H7 (cell line): Measurements from ENCODE around the gene PDXDC1. TPM values are rescaled to one million over a fixed set of nuclear protein-coding genes. Genes with fewer than 3 reads are reported as not detected.
A peak's percentile ranks its signal among the peaks of the same experiment; 100 is the strongest.
"Not testable (repeated sequence)": the region's sequence is repeated elsewhere in the genome, so short reads cannot be mapped to it uniquely, and the experiment has no call there.

Source experiments
- DNase-seq: peaks from one replicate; pipeline ENCODE4 v3.0.0; 2012
- H3K27me3 ChIP-seq: 2 replicates; pipeline ENCODE4 v1.6.0; 2011; ENCODE audit warnings: mild to moderate bottlenecking, low read length; ENCODE audit not compliant: control insufficient read depth, insufficient read depth
- H3K36me3 ChIP-seq: replicated peaks from 2 replicates; pipeline ENCODE4 v1.5.1; 2011; ENCODE audit warnings: low read length; ENCODE audit not compliant: control insufficient read depth, insufficient read depth
- H3K4me3 ChIP-seq: 2 replicates; pipeline ENCODE4 v1.5.1; 2011; ENCODE audit warnings: low read depth, mild to moderate bottlenecking, control low read depth, low read length, moderate library complexity; ENCODE audit not compliant: insufficient read depth
- total RNA-seq: library from RNA; depleted of rRNA; stranded (reverse); fragments of >200 nt; shearing (Covaris generic); gene quantifications from 2 replicates; pipeline ENCODE4 v1.2.3, GENCODE V29; 2014

Gene PDXDC1
- total RNA-seq, 1 experiment from 2014 or later = 67.5 TPM

- H3K4me3 ChIP-seq, DNase-seq, H3K27me3 ChIP-seq: not testable (repeated sequence)
- H3K36me3 ChIP-seq = peaks cover 10% of the 10 kb centered on the region
Observed at GRCh38 chr16:15016951-15017580, 42.2 kb downstream of the PDXDC1 start.

GRCh38 chr16:15021429-15021828 is 46.6 kb downstream of the PDXDC1 start:
- peaks cover 10% of the 10 kb centered on the region for H3K36me3 ChIP-seq
- H3K27me3 ChIP-seq, DNase-seq, H3K4me3 ChIP-seq: not testable (repeated sequence)

GRCh38 chr16:15022194-15022593 is 47.4 kb downstream of the PDXDC1 start:
- peak; percentile 63 for DNase-seq
- H3K4me3 ChIP-seq, H3K27me3 ChIP-seq, H3K36me3 ChIP-seq: not testable (repeated sequence)

- not testable (repeated sequence) for H3K4me3 ChIP-seq, DNase-seq, H3K27me3 ChIP-seq, H3K36me3 ChIP-seq
Observed at GRCh38 chr16:15023381-15024077, 48.7 kb downstream of the PDXDC1 start.

- H3K27me3 ChIP-seq, H3K4me3 ChIP-seq, DNase-seq: not testable (repeated sequence)
- H3K36me3 ChIP-seq = peaks cover 13% of the 10 kb centered on the region
Observed at GRCh38 chr16:15024858-15025199, 50.0 kb downstream of the PDXDC1 start.

GRCh38 chr16:15025234-15025951 is 50.6 kb downstream of the PDXDC1 start:
- DNase-seq = peak; percentile 63
- H3K36me3 ChIP-seq = peaks cover 13% of the 10 kb centered on the region
- H3K4me3 ChIP-seq, H3K27me3 ChIP-seq: not testable (repeated sequence)

GRCh38 chr16:15027051-15027450 is 52.2 kb downstream of the PDXDC1 start:
- H3K27me3 ChIP-seq, DNase-seq, H3K4me3 ChIP-seq: not testable (repeated sequence)
- peaks cover 18% of the 10 kb centered on the region for H3K36me3 ChIP-seq

- not testable (repeated sequence) for H3K4me3 ChIP-seq, H3K27me3 ChIP-seq
- peaks cover 20% of the 10 kb centered on the region for H3K36me3 ChIP-seq
- DNase-seq = peak; percentile 53
Observed at GRCh38 chr16:15027503-15028344, 52.9 kb downstream of the PDXDC1 start.

- H3K27me3 ChIP-seq, H3K4me3 ChIP-seq: not testable (repeated sequence)
- peaks cover 22% of the 10 kb centered on the region for H3K36me3 ChIP-seq
- DNase-seq = peak; percentile 21
Observed at GRCh38 chr16:15028345-15028715, 53.5 kb downstream of the PDXDC1 start.

GRCh38 chr16:15028801-15029698 is 54.2 kb downstream of the PDXDC1 start:
- H3K27me3 ChIP-seq, H3K4me3 ChIP-seq: not testable (repeated sequence)
- H3K36me3 ChIP-seq = peaks cover 27% of the 10 kb centered on the region
- peak; percentile 41 for DNase-seq

GRCh38 chr16:15029749-15030148 is 54.9 kb downstream of the PDXDC1 start:
- peaks cover 31% of the 10 kb centered on the region for H3K36me3 ChIP-seq
- not testable (repeated sequence) for H3K4me3 ChIP-seq, H3K27me3 ChIP-seq
- DNase-seq = peak; percentile 15

GRCh38 chr16:15031179-15031578 is 56.4 kb downstream of the PDXDC1 start:
- no peak for DNase-seq
- no peaks in the 10 kb centered on the region for H3K27me3 ChIP-seq
- no peak overlapping the region for H3K4me3 ChIP-seq
- peaks cover 42% of the 10 kb centered on the region for H3K36me3 ChIP-seq

GRCh38 chr16:15031586-15031985 is 56.8 kb downstream of the PDXDC1 start:
- Histone ChIP-seq H3K4me3 (no peak overlapping the region), H3K36me3 (peaks cover 45% of the 10 kb centered on the region), H3K27me3 (no peaks in the 10 kb centered on the region)
- no peak for DNase-seq
